Stimulated activated CD4-positive, alpha-beta T cell treated with anti-CD3 and anti-CD28 coated beads, Interleukin-15, amount 100 ng/mL, for 1 hour (primary cell): ENCODE measurements around the gene PIAS4.
"Not testable (repeated sequence)": the region's sequence is repeated elsewhere in the genome, so short reads cannot be mapped to it uniquely, and the experiment has no call there.

Source experiments
- DNase-seq, 2 donors: peaks; one replicate each; pipeline ENCODE4 v3.0.0-alpha.2; 2020; ENCODE audit warnings: low read depth in 1 of 2, low spot score in 1 of 2

The PIAS4 gene

GRCh38 chr19:4007021-4007835 is at the start of gene PIAS4:
Gene PIAS4 (plus strand): TSS chr19:4007736. CDS start chr19:4007761, 25 bp downstream.
- DNase-seq, result peak; percentile 90 to 92

- DNase-seq, result no peak
Observed at GRCh38 chr19:3958836-3959765, 48.4 kb upstream of the PIAS4 start.

DNA sequence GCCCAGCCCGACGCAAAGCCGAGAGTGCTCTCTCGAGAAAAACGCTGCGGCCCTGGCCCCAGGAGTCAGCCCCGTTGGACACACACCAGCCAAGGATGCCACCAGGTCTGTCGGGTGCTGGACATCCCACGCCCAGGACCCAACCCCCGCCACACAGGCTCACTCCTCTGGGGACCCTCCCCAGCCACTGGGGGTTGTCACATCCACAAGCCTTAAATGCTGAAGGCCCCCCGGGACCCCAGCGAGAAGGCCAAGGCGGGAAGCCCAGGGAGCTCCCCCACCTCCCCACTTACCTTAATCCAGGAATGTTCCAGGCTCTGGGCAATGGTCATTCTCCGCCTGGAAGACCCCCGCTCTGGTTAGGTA is 47.8 kb upstream of the PIAS4 start:
- no peak for DNase-seq

GRCh38 chr19:3961007-3961406 is 46.5 kb upstream of the PIAS4 start:
- no peak for DNase-seq

GRCh38 chr19:3963458-3964255 is 43.9 kb upstream of the PIAS4 start:
- DNase-seq, result no peak

- no peak for DNase-seq
Observed at GRCh38 chr19:3964256-3965194, 43.0 kb upstream of the PIAS4 start.

- no peak for DNase-seq
Observed at GRCh38 chr19:3966051-3967017, 41.2 kb upstream of the PIAS4 start.

- not testable (repeated sequence) for DNase-seq
Observed at GRCh38 chr19:3967983-3968382, 39.6 kb upstream of the PIAS4 start.

DNA sequence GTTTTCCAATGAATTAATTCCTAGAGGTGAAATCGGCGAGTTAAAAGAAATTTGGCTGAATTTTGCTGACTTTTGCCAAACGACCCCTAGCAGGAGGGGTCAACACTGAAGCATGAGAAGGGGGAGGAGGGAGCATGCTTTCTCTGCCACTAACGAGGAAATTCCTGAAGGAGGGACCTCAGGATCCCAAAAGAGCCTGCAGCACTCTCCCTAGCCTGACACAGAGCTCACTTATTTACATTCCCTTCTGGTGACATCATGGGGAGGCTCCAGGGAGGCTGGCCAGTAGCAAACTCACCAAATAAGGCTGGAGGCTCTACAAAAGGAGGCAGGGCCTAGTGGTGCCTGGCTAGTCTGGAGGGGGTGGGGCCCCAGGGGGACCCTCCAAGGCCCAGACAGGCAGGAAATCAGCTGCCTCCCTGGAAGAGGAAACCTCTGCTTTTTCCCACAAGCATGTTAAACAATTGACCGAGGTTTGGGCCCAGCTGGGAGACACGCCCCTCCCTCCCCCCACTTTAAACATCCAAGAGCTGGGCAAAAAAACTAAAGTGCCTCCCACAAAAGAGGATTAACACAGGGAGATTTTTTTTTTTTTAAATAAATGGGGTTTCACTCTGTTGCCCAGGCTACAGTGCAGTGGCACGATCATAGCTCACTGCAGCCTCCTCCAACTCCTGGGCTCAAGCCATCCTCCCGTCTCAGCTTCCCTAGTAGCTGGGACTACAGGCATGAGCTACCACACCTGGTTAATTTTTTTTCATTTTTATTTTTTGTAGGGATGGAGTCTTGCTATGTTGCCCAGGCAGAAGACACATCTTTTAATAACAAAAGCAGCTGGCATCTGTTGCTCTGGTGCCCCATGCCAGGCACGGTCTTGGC is 38.7 kb upstream of the PIAS4 start:
- no peak for DNase-seq

DNA sequence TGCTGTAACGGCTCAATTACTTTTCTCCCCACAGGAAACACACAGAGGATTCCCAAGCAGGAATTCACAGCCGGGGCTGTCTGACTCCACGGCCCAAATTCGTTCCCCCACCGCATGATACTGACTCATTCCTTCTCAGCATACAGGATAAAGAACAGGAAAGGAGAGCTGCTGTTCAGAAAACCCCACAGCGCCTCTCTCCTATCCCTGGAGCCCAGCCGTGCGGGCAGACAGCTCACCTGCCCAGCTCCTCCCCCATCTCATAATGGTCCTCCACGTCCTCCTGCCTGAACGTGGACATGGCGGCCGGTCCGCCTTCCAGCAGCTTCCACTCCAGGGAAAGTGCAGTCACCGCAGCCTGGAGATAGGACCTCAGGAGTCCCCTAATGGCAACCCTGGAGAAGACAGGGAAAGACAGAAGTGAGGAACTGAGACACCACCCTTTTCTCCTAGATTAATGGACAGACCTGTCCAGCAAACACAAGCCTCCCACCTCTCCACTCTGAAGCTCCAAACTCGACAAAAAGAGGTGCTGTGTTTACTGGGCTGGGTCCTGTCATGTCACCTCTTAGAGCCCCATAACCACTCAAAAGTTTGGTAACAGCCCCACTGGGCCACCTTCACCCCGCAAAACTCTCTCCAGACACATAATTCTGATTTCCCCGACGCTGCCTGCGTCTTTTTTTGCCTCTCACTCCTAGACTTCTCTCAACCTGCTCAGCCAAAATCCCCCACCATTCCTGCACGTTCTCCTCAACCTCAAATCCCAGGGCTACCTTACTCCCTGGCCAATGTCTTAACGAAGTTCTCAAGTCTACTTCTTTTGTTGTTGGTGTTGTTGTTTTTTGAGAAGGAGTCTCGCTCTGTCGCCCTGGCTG is 37.9 kb upstream of the PIAS4 start:
- no peak for DNase-seq

GRCh38 chr19:3970313-3970807 is 37.2 kb upstream of the PIAS4 start:
- no peak for DNase-seq

DNA sequence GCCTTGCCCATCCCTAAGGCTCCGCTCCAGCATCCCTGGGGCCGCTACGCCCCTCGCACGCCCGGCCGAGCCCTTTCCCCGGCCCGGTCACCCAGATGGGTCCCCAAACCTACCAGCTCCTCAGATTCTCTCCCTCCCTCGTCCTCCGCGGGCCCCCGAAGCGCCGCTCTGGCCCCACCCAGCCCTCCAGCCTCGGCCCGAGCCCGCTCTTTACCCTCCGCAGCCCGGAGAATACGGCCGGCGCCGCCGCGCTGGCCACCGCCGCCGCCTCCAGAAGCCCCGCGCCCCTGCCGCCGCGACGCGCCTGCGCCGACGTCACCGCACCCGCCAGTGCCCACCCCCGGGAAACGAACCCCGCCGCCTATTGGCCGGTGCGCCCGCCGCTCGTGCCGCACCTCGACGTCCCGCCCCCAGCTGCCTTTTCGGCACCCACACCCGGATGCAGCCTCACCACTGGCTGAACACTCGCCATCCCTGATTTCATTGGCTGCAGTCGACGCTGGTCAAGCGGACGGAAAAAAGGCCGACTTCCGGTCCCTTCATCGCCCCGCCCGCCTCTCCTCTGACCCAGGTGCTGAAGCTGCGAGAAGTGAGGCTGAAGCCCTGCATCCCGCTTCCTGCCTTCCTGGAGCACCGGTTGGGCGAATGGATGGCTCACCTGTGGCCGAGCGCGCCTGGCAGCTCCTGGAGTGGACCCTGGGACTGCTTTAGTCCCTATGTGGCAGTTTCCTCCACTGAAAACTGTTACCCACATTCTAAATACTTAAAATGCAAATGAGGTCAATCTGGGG is 36.5 kb upstream of the PIAS4 start, which contains the start of gene DAPK3:
DAPK3 (minus strand) TSS at position 292 of the 791 bp plus-strand sequence. CDS start 1,364 bp downstream, outside the sequence.
- DNase-seq, result peak; percentile 85 to 90

DNA sequence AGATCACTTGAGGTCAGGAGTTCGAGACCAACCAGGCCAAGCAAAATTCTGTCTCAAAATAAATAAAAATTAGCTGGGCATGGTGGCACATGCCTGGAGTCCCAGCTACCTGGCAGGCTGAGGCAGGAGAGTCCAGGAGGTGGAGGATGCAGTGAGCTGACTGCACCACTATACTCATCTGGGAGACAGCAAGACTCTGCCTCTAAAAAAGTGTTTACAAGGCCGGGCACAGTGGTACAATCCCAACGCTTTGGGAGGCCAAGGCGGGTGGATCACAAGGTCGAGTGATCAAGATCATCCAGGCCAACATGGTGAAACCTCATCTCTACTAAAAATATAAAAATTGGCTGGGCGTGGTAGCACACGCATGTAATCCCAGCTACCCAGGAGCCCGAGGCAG is 32.4 kb upstream of the PIAS4 start:
- no peak for DNase-seq

DNA sequence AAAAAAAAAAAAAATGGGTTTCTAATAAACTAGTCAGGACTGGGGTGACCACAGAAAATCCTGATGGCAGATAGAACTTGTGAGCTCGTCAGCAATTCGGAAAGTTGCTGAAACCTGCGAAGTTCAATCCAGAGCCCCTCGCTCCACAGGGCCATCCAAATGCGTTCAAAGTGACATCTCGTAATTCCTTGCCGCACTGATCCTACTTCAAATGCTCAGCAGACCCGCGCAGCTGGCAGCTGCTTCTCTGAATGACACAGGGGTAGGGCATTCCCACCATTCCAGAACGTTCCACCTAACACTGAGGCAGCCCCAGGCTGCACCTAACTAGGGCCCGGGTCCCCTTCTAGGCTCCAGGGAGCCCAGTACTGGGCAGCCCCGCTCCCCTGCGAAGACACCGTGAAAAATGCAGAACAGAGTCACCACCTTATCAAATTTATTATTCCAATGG is 31.9 kb upstream of the PIAS4 start:
- DNase-seq, result no peak

DNA sequence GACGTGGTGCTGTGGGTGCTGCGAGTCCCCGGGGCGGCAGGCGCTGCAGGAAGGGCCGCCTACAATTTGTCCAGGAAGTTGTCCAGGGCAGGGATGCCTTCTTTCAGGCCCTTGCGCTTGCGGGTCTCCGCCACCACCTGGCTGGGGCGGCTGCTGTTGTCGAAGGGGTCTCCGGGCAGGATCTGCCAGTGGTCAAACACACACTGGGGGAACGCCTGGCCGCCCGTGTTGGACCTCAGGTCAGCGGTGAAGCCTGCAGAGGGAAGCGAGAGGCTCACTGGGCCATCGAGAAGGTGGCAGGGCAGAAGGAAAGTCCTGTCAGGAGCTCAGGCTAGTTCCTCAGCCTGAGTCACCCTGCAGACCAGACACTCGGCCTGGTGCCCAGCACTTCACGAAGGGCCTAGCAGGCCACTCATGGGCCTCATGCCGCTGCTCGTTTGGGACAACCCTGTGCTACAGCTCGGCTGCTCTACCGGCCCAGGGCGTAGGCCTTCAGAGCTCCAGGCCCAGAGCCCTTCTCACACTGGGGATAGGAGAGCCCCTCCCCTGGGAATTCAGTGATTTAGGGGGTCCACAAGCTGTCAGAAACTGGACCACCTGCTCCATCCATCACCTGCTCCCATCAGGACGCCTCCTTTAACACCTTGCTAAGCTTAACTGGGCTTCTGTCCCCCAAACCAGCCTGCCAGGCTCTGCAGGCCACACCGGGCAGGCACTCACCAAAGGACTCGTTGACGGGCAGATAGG is 30.9 kb upstream of the PIAS4 start:
- DNase-seq, result no peak
